SU-DHL-6 (cell line): ENCODE results near the gene SERTAD3.

Source experiments
- CTCF ChIP-seq: fragments of 200-600 bp; sonication (generic); IDR thresholded peaks from one replicate; pipeline ENCODE4 v1.5.1; 2017; ENCODE audit warnings: antibody characterized with exemption, mild to moderate bottlenecking, low read length, moderate library complexity; ENCODE audit not compliant: insufficient read depth, poor library complexity, severe bottlenecking
- EZH2phosphoT487 ChIP-seq: fragments of 200-600 bp; sonication (generic), shearing (Covaris generic); conservative IDR thresholded peaks from 2 replicates; pipeline ENCODE4 v1.6.1; 2018; ENCODE audit warnings: mild to moderate bottlenecking, antibody characterized with exemption, low read length, moderate library complexity, mixed read lengths

GRCh38 chr19:40410030-40410389 lies 34.1 kb downstream of the SERTAD3 start:
- no peak for TF ChIP-seq CTCF
- TF ChIP-seq EZH2phosphoT487 = no peak
